ENCODE results near the gene KCNJ10.

KCNJ10 gene

DNA sequence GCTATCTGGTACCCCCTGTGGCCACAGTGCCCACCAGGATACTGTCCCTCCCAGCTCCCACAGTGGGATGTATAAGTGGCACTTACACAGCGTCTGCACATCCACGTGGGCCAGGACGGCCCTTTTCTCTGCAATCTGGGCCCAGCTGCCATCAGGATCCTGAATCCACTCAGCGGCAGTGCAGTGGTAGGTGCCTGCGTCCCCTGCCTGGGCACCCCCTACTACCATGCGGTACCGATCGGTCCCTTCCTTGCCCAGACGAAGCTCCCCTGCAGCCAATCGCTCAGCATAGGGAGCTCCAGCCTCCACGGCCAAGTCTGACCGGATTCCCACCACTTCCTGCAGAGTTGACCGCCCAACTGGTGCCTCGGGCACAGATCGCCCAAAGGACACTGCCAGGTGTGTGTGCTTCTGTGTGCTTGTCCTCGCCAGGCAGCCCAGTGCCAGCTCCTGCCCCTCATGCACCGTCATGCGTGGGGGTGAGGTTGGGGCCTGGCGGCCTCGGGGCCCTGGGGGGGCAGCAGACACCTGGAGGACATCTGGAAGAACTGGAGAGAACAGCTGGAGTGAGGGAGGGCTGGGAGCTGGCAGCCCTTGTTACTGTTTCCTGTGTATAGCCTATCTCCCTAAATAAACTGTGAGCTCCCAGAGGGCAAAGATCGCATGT is 23.8 kb upstream of the KCNJ10 start:
- no peaks in the 10 kb centered on the region for H4K20me1 ChIP-seq (ENCODE audit: insufficient read depth, low read length)
- no peak overlapping the region for H3K4me3 ChIP-seq (ENCODE audit: low read length)
- H2AFZ ChIP-seq (ENCODE audit: low read depth, low read length), result no peak overlapping the region
- H3K4me1 ChIP-seq (ENCODE audit: low read length), result peaks cover 10% of the 10 kb centered on the region
- no peaks in the 10 kb centered on the region for H3K27me3 ChIP-seq (ENCODE audit: low read depth, low read length)
- H3K4me2 ChIP-seq (ENCODE audit: low read length), result no peak overlapping the region
- no peak overlapping the region for H3K9ac ChIP-seq (ENCODE audit: low read length)
- peaks cover 9% of the 10 kb centered on the region; the same call in 1 of the 2 replicates for H3K79me2 ChIP-seq (ENCODE audit: low read length)
- no peaks in the 10 kb centered on the region for H3K9me3 ChIP-seq (ENCODE audit: insufficient read depth, low read length)
- TF ChIP-seq, protein P1, sequence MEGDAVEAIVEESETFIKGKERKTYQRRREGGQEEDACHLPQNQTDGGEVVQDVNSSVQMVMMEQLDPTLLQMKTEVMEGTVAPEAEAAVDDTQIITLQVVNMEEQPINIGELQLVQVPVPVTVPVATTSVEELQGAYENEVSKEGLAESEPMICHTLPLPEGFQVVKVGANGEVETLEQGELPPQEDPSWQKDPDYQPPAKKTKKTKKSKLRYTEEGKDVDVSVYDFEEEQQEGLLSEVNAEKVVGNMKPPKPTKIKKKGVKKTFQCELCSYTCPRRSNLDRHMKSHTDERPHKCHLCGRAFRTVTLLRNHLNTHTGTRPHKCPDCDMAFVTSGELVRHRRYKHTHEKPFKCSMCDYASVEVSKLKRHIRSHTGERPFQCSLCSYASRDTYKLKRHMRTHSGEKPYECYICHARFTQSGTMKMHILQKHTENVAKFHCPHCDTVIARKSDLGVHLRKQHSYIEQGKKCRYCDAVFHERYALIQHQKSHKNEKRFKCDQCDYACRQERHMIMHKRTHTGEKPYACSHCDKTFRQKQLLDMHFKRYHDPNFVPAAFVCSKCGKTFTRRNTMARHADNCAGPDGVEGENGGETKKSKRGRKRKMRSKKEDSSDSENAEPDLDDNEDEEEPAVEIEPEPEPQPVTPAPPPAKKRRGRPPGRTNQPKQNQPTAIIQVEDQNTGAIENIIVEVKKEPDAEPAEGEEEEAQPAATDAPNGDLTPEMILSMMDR (IDR thresholded peaks at IDR 0.05; ENCODE audit: low read depth, low read length), result no peak
- TF ChIP-seq EZH2phosphoT487 (IDR thresholded peaks at IDR 0.05; ENCODE audit: low read depth), result no peak
- no peaks in the 10 kb centered on the region for H3K36me3 ChIP-seq (replicated peaks; ENCODE audit: low read depth, low read length)
- no peak overlapping the region for H3K27ac ChIP-seq (ENCODE audit: low read length)

DNA sequence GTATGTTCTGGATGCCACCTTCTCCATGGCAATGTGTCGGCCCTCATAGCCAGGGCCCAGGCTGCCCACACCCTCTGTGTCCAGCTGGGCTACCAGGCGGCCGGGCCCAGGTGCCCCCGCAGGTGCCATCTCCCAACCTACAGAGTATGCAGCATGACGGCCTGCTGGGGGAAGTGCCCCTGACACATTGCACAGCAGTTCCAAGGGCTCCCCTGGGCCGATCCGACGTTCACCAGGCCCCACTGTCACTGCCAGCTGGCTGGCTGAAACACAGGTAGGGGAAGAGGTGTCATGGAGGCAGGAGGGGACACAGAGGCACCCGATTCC is 23.1 kb upstream of the KCNJ10 start:
- H3K36me3 ChIP-seq (replicated peaks; ENCODE audit: low read depth, low read length), result no peaks in the 10 kb centered on the region

DNA sequence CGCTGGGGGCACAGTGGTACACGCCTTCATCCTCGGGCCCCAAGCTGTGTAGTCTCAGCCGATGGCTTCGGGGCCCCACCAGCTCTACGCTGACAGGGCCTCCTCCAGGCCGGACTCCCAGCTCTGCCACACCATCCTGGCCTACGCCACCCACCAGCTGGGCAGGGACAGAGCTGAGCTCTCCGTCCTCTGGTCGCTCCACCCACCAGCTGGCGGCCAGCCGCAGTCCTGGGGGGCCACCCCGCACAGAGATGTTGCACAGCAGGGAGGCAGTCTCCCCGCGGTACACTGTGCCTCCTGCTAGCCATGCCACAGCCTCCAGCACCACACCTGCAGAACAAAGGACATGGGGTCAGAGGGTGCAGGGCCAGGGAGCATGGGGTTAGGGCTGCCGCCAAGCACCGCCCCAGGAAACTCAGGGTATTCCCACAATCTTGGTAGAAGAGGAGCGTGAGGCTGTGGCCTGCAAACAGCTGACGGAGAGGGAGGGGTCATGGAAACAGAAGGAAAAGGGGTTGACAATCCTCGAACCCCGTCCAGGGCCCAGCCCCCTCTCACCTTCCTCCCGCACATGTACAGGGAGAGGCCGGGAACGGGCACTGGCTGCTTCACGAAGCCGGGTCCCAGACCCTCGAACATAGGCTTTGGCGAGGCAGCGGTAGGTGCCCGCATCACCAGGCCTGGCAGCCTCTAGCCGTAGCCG is 22.6 kb upstream of the KCNJ10 start:
- H3K9me3 ChIP-seq (ENCODE audit: insufficient read depth, low read length), result no peaks in the 10 kb centered on the region
- H4K20me1 ChIP-seq (ENCODE audit: insufficient read depth, low read length), result no peaks in the 10 kb centered on the region
- no peak overlapping the region for H3K4me2 ChIP-seq (ENCODE audit: low read length)
- no peaks in the 10 kb centered on the region for H3K36me3 ChIP-seq (replicated peaks; ENCODE audit: low read depth, low read length)
- H3K27me3 ChIP-seq (ENCODE audit: low read depth, low read length), result no peaks in the 10 kb centered on the region
- peaks cover 5% of the 10 kb centered on the region for H3K4me1 ChIP-seq (ENCODE audit: low read length)
- H3K79me2 ChIP-seq (ENCODE audit: low read length), result peaks cover 3% of the 10 kb centered on the region; the same call in 1 of the 2 replicates
- no peak overlapping the region for H3K27ac ChIP-seq (ENCODE audit: low read length)
- H3K4me3 ChIP-seq (ENCODE audit: low read length), result no peak overlapping the region
- no peak overlapping the region for H3K9ac ChIP-seq (ENCODE audit: low read length)
- TF ChIP-seq EZH2phosphoT487 (IDR thresholded peaks at IDR 0.05; ENCODE audit: low read depth), result no peak
- TF ChIP-seq, protein P1 (IDR thresholded peaks at IDR 0.05; ENCODE audit: low read depth, low read length), result no peak
- no peak overlapping the region for H2AFZ ChIP-seq (ENCODE audit: low read depth, low read length)

More for the DNA sequence above, 23.1 kb upstream of the KCNJ10 start:
- H2AFZ ChIP-seq (ENCODE audit: low read depth, low read length), result no peak overlapping the region
- no peak overlapping the region for H3K4me3 ChIP-seq (ENCODE audit: low read length)
- H4K20me1 ChIP-seq (ENCODE audit: insufficient read depth, low read length), result no peaks in the 10 kb centered on the region
- no peak overlapping the region for H3K27ac ChIP-seq (ENCODE audit: low read length)
- no peak for TF ChIP-seq EZH2phosphoT487 (IDR thresholded peaks at IDR 0.05; ENCODE audit: low read depth)
- TF ChIP-seq, protein P1 (IDR thresholded peaks at IDR 0.05; ENCODE audit: low read depth, low read length), result no peak
- peaks cover 10% of the 10 kb centered on the region for H3K4me1 ChIP-seq (ENCODE audit: low read length)
- no peak overlapping the region for H3K9ac ChIP-seq (ENCODE audit: low read length)
- H3K9me3 ChIP-seq (ENCODE audit: insufficient read depth, low read length), result no peaks in the 10 kb centered on the region
- H3K4me2 ChIP-seq (ENCODE audit: low read length), result no peak overlapping the region
- H3K27me3 ChIP-seq (ENCODE audit: low read depth, low read length), result no peaks in the 10 kb centered on the region
- H3K79me2 ChIP-seq (ENCODE audit: low read length), result peaks cover 8% of the 10 kb centered on the region; the same call in 1 of the 2 replicates

DNA sequence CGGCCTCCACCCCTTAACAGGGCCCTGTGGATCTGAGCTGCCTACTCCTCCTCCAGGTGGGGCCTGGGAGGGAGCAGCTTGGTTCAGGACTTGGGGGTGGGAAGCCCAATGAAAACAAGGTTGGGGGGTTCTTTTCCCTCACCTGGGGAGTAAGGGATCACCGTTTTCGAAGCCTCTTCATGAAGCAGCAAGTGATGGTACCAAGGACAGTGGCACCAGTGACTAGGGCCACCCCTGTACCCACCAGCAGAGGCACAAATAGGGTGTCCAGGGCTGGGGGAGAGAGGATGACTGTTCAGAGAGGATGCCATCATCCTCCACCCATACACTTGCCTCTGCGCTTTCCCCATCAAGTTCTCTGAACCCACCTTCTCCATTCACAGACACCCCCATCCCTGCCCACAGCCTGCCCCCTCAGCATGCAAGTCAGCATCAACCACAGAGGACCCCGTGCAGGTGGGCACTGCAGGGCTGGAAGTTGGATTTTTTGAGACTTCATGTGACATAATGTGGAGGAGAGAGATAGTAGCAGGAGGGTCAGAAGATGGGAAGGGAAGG is 21.8 kb upstream of the KCNJ10 start:
- no peaks in the 10 kb centered on the region for H3K4me1 ChIP-seq (ENCODE audit: low read length)

More for the DNA sequence above, 21.8 kb upstream of the KCNJ10 start:
- Histone ChIP-seq H4K20me1 (ENCODE audit: insufficient read depth, low read length) (no peaks in the 10 kb centered on the region), H3K9me3 (ENCODE audit: insufficient read depth, low read length) (no peaks in the 10 kb centered on the region), H2AFZ (ENCODE audit: low read depth, low read length) (no peak overlapping the region), H3K4me2 (ENCODE audit: low read length) (no peak overlapping the region), H3K79me2 (ENCODE audit: low read length) (no peaks in the 10 kb centered on the region), H3K27me3 (ENCODE audit: low read depth, low read length) (no peaks in the 10 kb centered on the region), H3K27ac (ENCODE audit: low read length) (no peak overlapping the region), H3K36me3 (replicated peaks; ENCODE audit: low read depth, low read length) (no peaks in the 10 kb centered on the region), H3K9ac (ENCODE audit: low read length) (no peak overlapping the region), H3K4me3 (ENCODE audit: low read length) (no peak overlapping the region)
- TF ChIP-seq, protein P1 (IDR thresholded peaks at IDR 0.05; ENCODE audit: low read depth, low read length), result no peak
- TF ChIP-seq EZH2phosphoT487 (IDR thresholded peaks at IDR 0.05; ENCODE audit: low read depth), result no peak

All from OCI-LY3 (cell line).